ENCODE data around the gene NAA30. TPM values are rescaled to one million over a fixed set of nuclear protein-coding genes. Genes with fewer than 3 reads are reported as not detected.
"Not testable (repeated sequence)": the region's sequence is repeated elsewhere in the genome, so short reads cannot be mapped to it uniquely, and the experiment has no call there.

The NAA30 gene
- total and polyA plus RNA-seq, 4 donors: 19.2 to 48.3 (median 32.0) TPM

- not testable (repeated sequence) for H3K27me3 ChIP-seq (ENCODE audit: control insufficient read depth, insufficient read depth, low read length); H3K27ac ChIP-seq (ENCODE audit: low read depth, low read length); DNase-seq (ENCODE audit: low read depth in 4 of 6, low spot score in 6 of 6); H3K36me3 ChIP-seq (ENCODE audit: control insufficient read depth, insufficient read depth, low read length); H3K4me1 ChIP-seq (ENCODE audit: control insufficient read depth, insufficient read depth, low read length); H3K9me3 ChIP-seq (ENCODE audit: control insufficient read depth, insufficient read depth, low read length); H3K4me3 ChIP-seq (ENCODE audit: low read depth, low read length)
- no CpG with 5 or more reads among the region's 5 CpGs for WGBS (ENCODE audit: insufficient coverage)
Observed at GRCh38 chr14:57370187-57370586, 20.2 kb upstream of the NAA30 start.

GRCh38 chr14:57371013-57371412 lies 19.4 kb upstream of the NAA30 start:
- H3K27me3 ChIP-seq (ENCODE audit: control insufficient read depth, insufficient read depth, low read length): no peaks in the 10 kb centered on the region
- H3K9me3 ChIP-seq (ENCODE audit: control insufficient read depth, insufficient read depth, low read length): no peaks in the 10 kb centered on the region
- no peaks in the 10 kb centered on the region for H3K4me1 ChIP-seq (ENCODE audit: control insufficient read depth, insufficient read depth, low read length)
- H3K4me3 ChIP-seq (ENCODE audit: low read depth, low read length): no peak overlapping the region
- WGBS (ENCODE audit: insufficient coverage): 75% methylated on average over 1 of the region's 3 CpGs
- DNase-seq (ENCODE audit: low read depth in 4 of 6, low spot score in 6 of 6): no peak
- no peaks in the 10 kb centered on the region for H3K36me3 ChIP-seq (ENCODE audit: control insufficient read depth, insufficient read depth, low read length)
- H3K27ac ChIP-seq (ENCODE audit: low read depth, low read length): no peak overlapping the region

- WGBS (ENCODE audit: insufficient coverage): no CpG with 5 or more reads among the region's 3 CpGs
- no peak for DNase-seq (ENCODE audit: low read depth in 4 of 6, low spot score in 6 of 6)
- no peaks in the 10 kb centered on the region for H3K4me1 ChIP-seq (ENCODE audit: control insufficient read depth, insufficient read depth, low read length)
- no peaks in the 10 kb centered on the region for H3K36me3 ChIP-seq (ENCODE audit: control insufficient read depth, insufficient read depth, low read length)
- no peaks in the 10 kb centered on the region for H3K27me3 ChIP-seq (ENCODE audit: control insufficient read depth, insufficient read depth, low read length)
- H3K9me3 ChIP-seq (ENCODE audit: control insufficient read depth, insufficient read depth, low read length): no peaks in the 10 kb centered on the region
- H3K4me3 ChIP-seq (ENCODE audit: low read depth, low read length): no peak overlapping the region
- H3K27ac ChIP-seq (ENCODE audit: low read depth, low read length): no peak overlapping the region
Observed at GRCh38 chr14:57375156-57375555, 15.2 kb upstream of the NAA30 start.

GRCh38 chr14:57378661-57379060 lies 11.7 kb upstream of the NAA30 start:
- peak in 1 of 6 donors; percentile 13 for DNase-seq (ENCODE audit: low read depth in 4 of 6, low spot score in 6 of 6)
- H3K36me3 ChIP-seq (ENCODE audit: control insufficient read depth, insufficient read depth, low read length): no peaks in the 10 kb centered on the region
- no peaks in the 10 kb centered on the region for H3K4me1 ChIP-seq (ENCODE audit: control insufficient read depth, insufficient read depth, low read length)
- no peak overlapping the region for H3K27ac ChIP-seq (ENCODE audit: low read depth, low read length)
- no peaks in the 10 kb centered on the region for H3K9me3 ChIP-seq (ENCODE audit: control insufficient read depth, insufficient read depth, low read length)
- H3K27me3 ChIP-seq (ENCODE audit: control insufficient read depth, insufficient read depth, low read length): no peaks in the 10 kb centered on the region
- H3K4me3 ChIP-seq (ENCODE audit: low read depth, low read length): no peak overlapping the region

- Histone ChIP-seq H3K4me1 (ENCODE audit: control insufficient read depth, insufficient read depth, low read length) (no peaks in the 10 kb centered on the region), H3K4me3 (ENCODE audit: low read depth, low read length) (no peak overlapping the region), H3K36me3 (ENCODE audit: control insufficient read depth, insufficient read depth, low read length) (no peaks in the 10 kb centered on the region), H3K27ac (ENCODE audit: low read depth, low read length) (no peak overlapping the region), H3K9me3 (ENCODE audit: control insufficient read depth, insufficient read depth, low read length) (no peaks in the 10 kb centered on the region), H3K27me3 (ENCODE audit: control insufficient read depth, insufficient read depth, low read length) (no peaks in the 10 kb centered on the region)
- 100% methylated on average over 2 of the region's 3 CpGs for WGBS (ENCODE audit: insufficient coverage)
- DNase-seq (ENCODE audit: low read depth in 4 of 6, low spot score in 6 of 6): no peak
Observed at GRCh38 chr14:57380935-57381334, 9.5 kb upstream of the NAA30 start.

- DNase-seq (ENCODE audit: low read depth in 4 of 6, low spot score in 6 of 6): no peak
- Histone ChIP-seq H3K27me3 (ENCODE audit: control insufficient read depth, insufficient read depth, low read length) (no peaks in the 10 kb centered on the region), H3K27ac (ENCODE audit: low read depth, low read length) (no peak overlapping the region), H3K4me1 (ENCODE audit: control insufficient read depth, insufficient read depth, low read length) (no peaks in the 10 kb centered on the region), H3K9me3 (ENCODE audit: control insufficient read depth, insufficient read depth, low read length) (no peaks in the 10 kb centered on the region), H3K4me3 (ENCODE audit: low read depth, low read length) (no peak overlapping the region), H3K36me3 (ENCODE audit: control insufficient read depth, insufficient read depth, low read length) (no peaks in the 10 kb centered on the region)
- WGBS (ENCODE audit: insufficient coverage): no CpG with 5 or more reads among the region's 2 CpGs
Observed at GRCh38 chr14:57382283-57382682, 8.1 kb upstream of the NAA30 start.

- H3K4me3 ChIP-seq (ENCODE audit: low read depth, low read length): no peak overlapping the region
- H3K27me3 ChIP-seq (ENCODE audit: control insufficient read depth, insufficient read depth, low read length): no peaks in the 10 kb centered on the region
- H3K9me3 ChIP-seq (ENCODE audit: control insufficient read depth, insufficient read depth, low read length): no peaks in the 10 kb centered on the region
- H3K27ac ChIP-seq (ENCODE audit: low read depth, low read length): no peak overlapping the region
- no peak for DNase-seq (ENCODE audit: low read depth in 4 of 6, low spot score in 6 of 6)
- no peaks in the 10 kb centered on the region for H3K4me1 ChIP-seq (ENCODE audit: control insufficient read depth, insufficient read depth, low read length)
- no peaks in the 10 kb centered on the region for H3K36me3 ChIP-seq (ENCODE audit: control insufficient read depth, insufficient read depth, low read length)
Observed at GRCh38 chr14:57383125-57383745, 7.2 kb upstream of the NAA30 start.

- H3K36me3 ChIP-seq (ENCODE audit: control insufficient read depth, insufficient read depth, low read length): no peaks in the 10 kb centered on the region
- H3K4me3 ChIP-seq (ENCODE audit: low read depth, low read length): no peak overlapping the region
- peaks cover 5% of the 10 kb centered on the region for H3K4me1 ChIP-seq (ENCODE audit: control insufficient read depth, insufficient read depth, low read length)
- DNase-seq (ENCODE audit: low read depth in 4 of 6, low spot score in 6 of 6): no peak
- no peak overlapping the region for H3K27ac ChIP-seq (ENCODE audit: low read depth, low read length)
- H3K27me3 ChIP-seq (ENCODE audit: control insufficient read depth, insufficient read depth, low read length): no peaks in the 10 kb centered on the region
- no peaks in the 10 kb centered on the region for H3K9me3 ChIP-seq (ENCODE audit: control insufficient read depth, insufficient read depth, low read length)
Observed at GRCh38 chr14:57388067-57388466, 2.3 kb upstream of the NAA30 start.

- peak overlapping the region; percentile 83 for H3K4me3 ChIP-seq (ENCODE audit: low read depth, low read length)
- peaks cover 5% of the 10 kb centered on the region for H3K4me1 ChIP-seq (ENCODE audit: control insufficient read depth, insufficient read depth, low read length)
- DNase-seq (ENCODE audit: low read depth in 4 of 6, low spot score in 6 of 6): peak in 1 of 6 donors; percentile 4
- H3K36me3 ChIP-seq (ENCODE audit: control insufficient read depth, insufficient read depth, low read length): no peaks in the 10 kb centered on the region
- H3K27ac ChIP-seq (ENCODE audit: low read depth, low read length): peak overlapping the region; percentile 79
- H3K9me3 ChIP-seq (ENCODE audit: control insufficient read depth, insufficient read depth, low read length): no peaks in the 10 kb centered on the region
- H3K27me3 ChIP-seq (ENCODE audit: control insufficient read depth, insufficient read depth, low read length): no peaks in the 10 kb centered on the region
- 56% methylated on average over 4 of the region's 5 CpGs for WGBS (ENCODE audit: insufficient coverage)
Observed at GRCh38 chr14:57389646-57390036, 745 bp upstream of the NAA30 start.

- WGBS (ENCODE audit: insufficient coverage): under 1% methylated on average over 71 of the region's 71 CpGs
- Histone ChIP-seq H3K27me3 (ENCODE audit: control insufficient read depth, insufficient read depth, low read length) (no peaks in the 10 kb centered on the region), H3K4me1 (ENCODE audit: control insufficient read depth, insufficient read depth, low read length) (peaks cover 5% of the 10 kb centered on the region), H3K27ac (ENCODE audit: low read depth, low read length) (peak overlapping the region; percentile 78), H3K36me3 (ENCODE audit: control insufficient read depth, insufficient read depth, low read length) (no peaks in the 10 kb centered on the region), H3K9me3 (ENCODE audit: control insufficient read depth, insufficient read depth, low read length) (no peaks in the 10 kb centered on the region), H3K4me3 (ENCODE audit: low read depth, low read length) (peak overlapping the region; percentile 83)
- peak in 5 of 6 donors; percentile 10 to 78 (median 38) for DNase-seq (ENCODE audit: low read depth in 4 of 6, low spot score in 6 of 6)
Observed at GRCh38 chr14:57390806-57391516, 575 bp downstream of the NAA30 start.

All from spinal cord (tissue), 10 donors.